Thymus (tissue), 11 donors: Measurements from ENCODE around the gene CTXN1. TPM values are rescaled to one million over a fixed set of nuclear protein-coding genes. Genes with fewer than 3 reads are reported as not detected.

Experiments
- DNase-seq, 9 donors: peaks; one replicate each; pipeline ENCODE4 v3.0.0-alpha.2; 2013; ENCODE audit warnings: low spot score in 9 of 9, low read depth in 6 of 9, missing footprints in 1 of 9
- H3K27ac ChIP-seq, 2 donors: one replicate each; pipeline ENCODE4 v1.5.1; 2013; ENCODE audit warnings: control low read depth in 1 of 2, low read depth in 1 of 2, low read length in 1 of 2, mild to moderate bottlenecking in 1 of 2, moderate library complexity in 1 of 2
- H3K27me3 ChIP-seq, 2 donors: one replicate each; pipeline ENCODE4 v1.5.1; 2013; ENCODE audit warnings: low read length in 1 of 2; ENCODE audit not compliant: control insufficient read depth in 2 of 2, insufficient read depth in 1 of 2
- H3K36me3 ChIP-seq, 2 donors: one replicate each; pipeline ENCODE4 v1.5.1; 2013; ENCODE audit warnings: low read length in 1 of 2, mild to moderate bottlenecking in 1 of 2, moderate library complexity in 1 of 2; ENCODE audit not compliant: control insufficient read depth in 2 of 2, insufficient read depth in 2 of 2
- H3K4me1 ChIP-seq, 2 donors: one replicate each; pipeline ENCODE4 v1.5.1; 2013; ENCODE audit warnings: low read length in 2 of 2; ENCODE audit not compliant: control insufficient read depth in 2 of 2, insufficient read depth in 2 of 2
- H3K4me3 ChIP-seq, 2 donors: one replicate each; pipeline ENCODE4 v1.5.1; 2013; ENCODE audit warnings: low read length in 2 of 2, control low read depth in 1 of 2, mild to moderate bottlenecking in 1 of 2
- H3K9me3 ChIP-seq, 2 donors: one replicate each; pipeline ENCODE4 v1.5.1; 2013; ENCODE audit warnings: low read length in 1 of 2, mild to moderate bottlenecking in 1 of 2; ENCODE audit not compliant: control insufficient read depth in 2 of 2, insufficient read depth in 1 of 2
- WGBS: extraction: QIAGEN DNeasy Blood & Tissue Kit; methylation state at CpG from one replicate; pipeline ENCODE4 v1.1.7; 2013; 5-methylcytosine and 5-hydroxymethylcytosine counted together
- polyA plus RNA-seq: library from polyadenylated mRNA; stranded (reverse); fragments of 200-250 nt; gene quantifications from one replicate; pipeline ENCODE4 v1.2.3, GENCODE V29; 2013
- total RNA-seq: library from RNA; stranded (reverse); fragments of 120-200 nt; gene quantifications from one replicate; pipeline ENCODE4 v1.2.4, GENCODE V29; 2013
- donor health status: healthy.

CTXN1 gene
- total and polyA plus RNA-seq, 2 donors, result 0.33 to 0.82 TPM

DNA sequence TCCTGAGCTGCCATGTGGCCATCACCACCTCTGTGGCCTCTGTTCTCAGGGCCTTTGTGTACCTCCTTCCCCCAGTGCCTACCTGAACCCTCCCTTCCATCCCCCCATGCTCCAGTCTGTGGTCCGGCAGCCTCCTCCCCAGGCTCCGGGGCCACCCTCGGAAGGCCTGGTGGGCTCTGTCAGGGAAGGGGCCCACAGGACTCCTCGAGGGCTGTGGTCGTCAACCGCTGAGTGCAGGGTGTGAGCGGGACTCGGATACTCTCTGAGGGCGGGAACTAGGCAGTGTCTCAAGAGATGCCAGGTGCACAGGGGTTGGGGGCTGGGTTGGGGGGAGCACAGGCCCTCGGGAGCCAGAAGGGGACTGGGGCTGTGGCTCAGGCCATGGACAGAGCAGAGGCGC is 18.4 kb downstream of the CTXN1 start:
- WGBS, result 96% methylated on average over 11 of the region's 11 CpGs
- Histone ChIP-seq H3K4me1 (peaks cover 13 to 23% of the 10 kb centered on the region in 2 donors), H3K9me3 (peaks cover 1 to 5% of the 10 kb centered on the region in 2 donors), H3K36me3 (peaks cover 43 to 58% of the 10 kb centered on the region in 2 donors), H3K27ac (no peak overlapping the region), H3K27me3 (peaks cover 0 to 6% of the 10 kb centered on the region in 2 donors), H3K4me3 (no peak overlapping the region)
- DNase-seq, result no peak

DNA sequence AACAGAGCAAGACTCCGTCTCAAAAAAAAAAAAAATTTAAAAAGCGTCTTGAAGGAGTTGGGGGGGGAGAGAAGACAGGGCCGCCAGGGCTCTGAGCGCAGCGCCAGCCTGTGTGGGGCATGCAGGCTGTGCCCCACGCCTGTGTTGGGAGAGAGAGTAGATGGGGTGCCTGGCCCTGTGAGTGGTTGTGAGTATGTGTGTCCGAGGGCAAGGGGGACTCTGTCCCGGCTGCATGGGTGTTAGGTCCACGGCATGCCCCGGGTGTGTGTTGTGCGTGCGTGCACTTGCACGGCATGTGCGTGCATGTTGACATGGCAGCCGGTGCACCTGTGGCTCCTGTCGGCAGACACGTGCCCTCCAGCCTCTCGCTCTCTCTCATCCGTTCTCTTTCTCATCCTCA is 18.8 kb downstream of the CTXN1 start:
- peaks cover 39 to 54% of the 10 kb centered on the region in 2 donors for H3K36me3 ChIP-seq
- 96% methylated on average over 19 of the region's 19 CpGs for WGBS
- no peak overlapping the region for H3K4me3 ChIP-seq
- peaks cover 0 to 6% of the 10 kb centered on the region in 2 donors for H3K27me3 ChIP-seq
- no peak overlapping the region for H3K27ac ChIP-seq
- no peak for DNase-seq
- peaks cover 0 to 5% of the 10 kb centered on the region in 2 donors for H3K9me3 ChIP-seq
- peaks cover 13 to 25% of the 10 kb centered on the region in 2 donors for H3K4me1 ChIP-seq

DNA sequence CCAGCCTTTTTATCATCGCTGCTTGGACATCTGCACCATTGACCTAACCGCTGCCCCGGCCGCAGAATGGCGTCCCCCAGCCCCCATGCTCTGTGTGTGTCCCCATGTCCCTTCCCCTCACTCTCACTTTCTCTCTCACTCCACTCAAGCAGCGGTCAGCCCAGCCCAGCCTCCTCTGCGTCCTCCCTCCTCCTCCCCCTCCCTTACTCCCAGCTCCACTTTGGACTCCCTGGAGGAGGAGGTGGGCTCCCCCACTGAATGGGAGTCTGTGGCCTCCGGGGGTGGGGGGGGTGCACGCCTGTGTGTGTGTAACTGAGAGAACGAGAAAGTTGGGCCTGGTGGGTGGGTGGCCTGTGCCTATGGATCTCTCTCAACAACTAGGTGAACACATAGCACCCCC is 20.1 kb downstream of the CTXN1 start:
- Histone ChIP-seq H3K9me3 (peaks cover 0 to 5% of the 10 kb centered on the region in 2 donors), H3K27ac (no peak overlapping the region), H3K27me3 (peaks cover 0 to 6% of the 10 kb centered on the region in 2 donors), H3K36me3 (peaks cover 27 to 41% of the 10 kb centered on the region in 2 donors), H3K4me1 (peaks cover 13 to 25% of the 10 kb centered on the region in 2 donors), H3K4me3 (no peak overlapping the region)
- WGBS, result 93% methylated on average over 10 of the region's 10 CpGs
- no peak for DNase-seq

DNA sequence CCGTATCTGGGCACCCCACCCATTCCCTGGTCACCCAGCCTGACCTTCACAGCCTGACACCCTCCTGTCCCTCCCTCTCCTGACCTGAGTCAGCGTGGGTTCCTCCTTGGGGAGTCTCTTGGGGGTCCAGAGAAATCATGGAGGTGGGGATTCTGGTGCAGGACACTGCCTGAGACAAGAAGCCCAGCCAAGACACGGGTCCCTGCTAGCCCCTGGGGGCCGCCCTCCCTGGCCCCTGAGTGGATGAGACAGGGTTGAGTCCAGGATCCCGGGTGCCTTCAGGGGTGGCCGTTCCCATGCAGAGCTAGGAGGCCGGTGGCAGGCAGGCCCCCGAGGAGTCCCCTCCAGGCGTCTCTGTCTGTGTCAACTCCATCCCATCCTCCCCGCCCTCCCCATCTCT is 20.7 kb downstream of the CTXN1 start:
- peaks cover 13 to 25% of the 10 kb centered on the region in 2 donors for H3K4me1 ChIP-seq
- no peak overlapping the region for H3K4me3 ChIP-seq
- DNase-seq, result no peak
- peaks cover 0 to 9% of the 10 kb centered on the region in 2 donors for H3K27me3 ChIP-seq
- peaks cover 21 to 35% of the 10 kb centered on the region in 2 donors for H3K36me3 ChIP-seq
- 91% methylated on average over 10 of the region's 10 CpGs for WGBS
- H3K27ac ChIP-seq, result no peak overlapping the region
- H3K9me3 ChIP-seq, result peaks cover 0 to 5% of the 10 kb centered on the region in 2 donors

DNA sequence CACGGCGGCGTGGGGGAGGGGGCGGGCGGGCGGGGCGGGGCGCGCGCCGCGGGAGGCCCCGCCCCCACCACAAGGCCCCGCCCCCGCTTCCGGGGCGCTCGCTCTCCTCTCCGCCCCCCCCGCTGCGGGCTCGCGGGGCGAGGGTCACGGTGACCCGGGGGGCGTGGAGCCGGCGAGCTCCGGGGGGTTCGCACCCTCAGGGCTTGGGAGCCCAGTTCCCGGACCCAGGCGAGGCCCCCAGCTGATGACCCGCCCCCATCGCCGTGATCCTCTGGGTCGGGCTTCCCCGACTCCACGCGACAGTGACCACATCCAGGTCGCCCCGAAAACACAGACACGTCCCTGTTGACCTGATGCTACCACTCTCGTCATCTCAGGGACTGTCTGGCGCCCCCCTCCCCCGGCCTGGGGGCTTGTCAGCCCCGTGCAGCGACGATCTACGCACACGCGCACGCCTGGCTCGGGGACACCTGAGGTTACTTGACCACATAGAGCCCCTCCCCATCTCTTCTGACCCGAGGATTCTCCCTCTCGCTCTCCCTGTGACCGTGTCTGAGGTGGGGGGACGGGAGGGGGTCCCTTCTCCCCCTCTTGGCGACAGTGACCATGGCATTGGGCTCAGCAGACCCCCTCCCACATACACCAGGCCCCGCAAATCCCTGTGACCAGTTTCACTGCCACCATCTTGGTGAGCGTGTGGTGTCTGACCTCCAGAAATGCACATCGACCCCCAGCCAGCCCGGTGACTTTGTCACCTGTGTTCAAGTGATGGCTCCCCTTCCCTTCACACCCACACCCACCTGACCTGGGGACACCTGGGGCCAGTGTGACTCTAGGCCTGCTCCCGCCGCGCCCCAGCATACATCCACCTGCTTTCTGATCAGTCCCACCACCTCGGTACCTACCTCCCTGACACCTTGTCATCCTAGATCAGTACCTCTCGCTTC is 21.6 kb downstream of the CTXN1 start:
- Histone ChIP-seq H3K27me3 (peaks cover 0 to 9% of the 10 kb centered on the region in 2 donors), H3K9me3 (peaks cover 0 to 5% of the 10 kb centered on the region in 2 donors), H3K36me3 (peaks cover 13 to 26% of the 10 kb centered on the region in 2 donors), H3K4me3 (peak overlapping the region; percentile 59 to 79), H3K27ac (peak overlapping the region; percentile 89 to 95), H3K4me1 (peaks cover 13 to 25% of the 10 kb centered on the region in 2 donors)
- WGBS, result 14% methylated on average over 68 of the region's 68 CpGs
- peak in 3 of 9 donors; percentile 44 to 64 (median 60) for DNase-seq

DNA sequence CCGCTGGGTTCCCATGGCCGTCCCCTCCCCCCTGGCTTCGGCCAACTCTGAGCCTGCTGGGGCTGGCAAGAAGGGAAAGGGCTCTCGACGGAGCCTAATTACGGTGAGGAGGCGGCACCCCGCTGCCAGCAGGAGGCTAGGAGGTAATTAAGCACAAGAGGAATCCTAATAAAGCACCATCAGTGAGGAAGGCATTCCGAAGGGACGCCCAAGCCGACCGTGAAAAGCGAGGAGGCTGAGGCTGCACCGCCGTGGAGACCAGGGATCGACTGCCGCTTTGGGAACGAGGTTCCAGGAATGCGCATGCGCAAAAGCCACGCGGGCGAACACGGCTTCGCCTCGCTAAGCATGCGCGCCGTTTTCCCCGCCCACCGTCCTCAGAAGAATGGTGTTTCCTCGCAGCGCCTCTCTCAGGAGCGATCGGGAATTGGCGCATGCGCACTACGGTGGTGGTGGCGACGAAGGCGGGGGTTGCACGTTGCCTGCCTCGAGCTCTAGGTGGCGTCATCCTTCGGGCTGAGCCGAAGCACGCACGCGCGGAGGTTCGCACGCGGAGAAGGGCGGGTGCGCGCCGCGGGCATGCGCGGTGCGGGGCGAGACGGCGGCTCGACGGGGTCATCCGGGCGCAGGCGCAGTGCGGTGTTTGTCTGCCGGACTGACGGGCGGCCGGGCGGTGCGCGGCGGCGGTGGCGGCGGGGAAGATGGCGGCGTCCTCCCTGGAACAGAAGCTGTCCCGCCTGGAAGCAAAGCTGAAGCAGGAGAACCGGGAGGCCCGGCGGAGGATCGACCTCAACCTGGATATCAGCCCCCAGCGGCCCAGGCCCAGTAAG is 22.5 kb downstream of the CTXN1 start, which contains the start of gene MAP2K7:
Gene MAP2K7, plus strand, starts transcription at position 634 of the 830 bp plus-strand sequence. Its CDS starts 68 bp downstream, at position 702.
- H3K36me3 ChIP-seq, result peaks cover 7 to 22% of the 10 kb centered on the region in 2 donors
- peak; percentile 98 to 100 (median 99) for DNase-seq
- peaks cover 0 to 5% of the 10 kb centered on the region in 2 donors for H3K9me3 ChIP-seq
- peaks cover 13 to 25% of the 10 kb centered on the region in 2 donors for H3K4me1 ChIP-seq
- H3K27ac ChIP-seq, result peak within 1 kb of the TSS; percentile 89 to 95
- peak within 1 kb of the TSS; percentile 59 to 79 for H3K4me3 ChIP-seq
- peaks cover 0 to 9% of the 10 kb centered on the region in 2 donors for H3K27me3 ChIP-seq
- under 1% methylated on average over 89 of the region's 89 CpGs for WGBS

DNA sequence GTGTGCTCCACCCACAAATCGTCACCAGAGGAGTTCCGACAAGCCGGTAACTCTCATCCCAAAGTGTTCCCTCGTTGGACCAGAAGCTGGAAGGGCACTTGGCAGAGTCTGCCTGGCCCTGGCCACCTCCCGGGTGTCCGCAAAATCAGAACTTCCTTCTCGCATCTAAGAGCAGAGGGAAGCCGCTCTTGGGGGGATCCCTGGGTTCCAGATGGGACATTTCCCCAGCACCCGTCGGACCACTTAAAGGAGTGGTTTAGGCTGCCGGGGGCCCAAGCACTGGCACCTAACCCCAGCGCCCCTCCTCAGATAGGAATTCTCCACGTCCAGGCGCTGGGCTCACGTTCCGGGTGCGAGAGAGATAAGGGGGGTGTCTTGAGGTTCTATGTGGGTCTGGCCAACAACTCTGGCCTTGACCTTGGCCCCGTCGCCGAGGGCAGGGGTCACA is 23.1 kb downstream of the CTXN1 start:
- peaks cover 0 to 5% of the 10 kb centered on the region in 2 donors for H3K9me3 ChIP-seq
- H3K36me3 ChIP-seq, result peaks cover 4 to 16% of the 10 kb centered on the region in 2 donors
- H3K4me3 ChIP-seq, result peak overlapping the region; percentile 59 to 63
- 25% methylated on average over 20 of the region's 20 CpGs for WGBS
- peak overlapping the region in 1 of 2 donors; percentile 77 for H3K27ac ChIP-seq
- no peak for DNase-seq
- H3K4me1 ChIP-seq, result peaks cover 13 to 25% of the 10 kb centered on the region in 2 donors
- peaks cover 0 to 9% of the 10 kb centered on the region in 2 donors for H3K27me3 ChIP-seq

DNA sequence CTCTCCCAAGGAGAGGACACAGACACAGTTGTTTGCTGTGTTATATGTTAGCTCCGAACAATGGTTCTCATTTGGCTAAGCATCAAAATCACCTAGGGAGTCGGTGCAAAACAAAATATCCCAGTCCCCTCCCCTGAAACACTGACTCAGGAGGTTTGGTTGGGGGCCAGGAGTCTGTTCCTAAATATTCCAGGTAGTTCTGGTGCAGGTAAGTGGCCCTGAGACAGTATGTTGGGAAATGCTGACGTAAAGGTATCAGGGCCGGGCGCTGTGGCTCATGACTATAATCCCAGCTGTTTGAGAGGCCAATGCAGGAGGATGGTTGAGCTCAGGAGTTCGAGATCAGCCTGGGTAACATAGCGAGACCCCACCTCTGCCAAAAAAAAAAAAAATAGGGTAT is 24.6 kb downstream of the CTXN1 start:
- Histone ChIP-seq H3K36me3 (peaks cover 4 to 7% of the 10 kb centered on the region in 2 donors), H3K4me3 (no peak overlapping the region), H3K4me1 (peaks cover 13 to 23% of the 10 kb centered on the region in 2 donors), H3K27me3 (peaks cover 0 to 9% of the 10 kb centered on the region in 2 donors), H3K27ac (no peak overlapping the region), H3K9me3 (peaks cover 0 to 5% of the 10 kb centered on the region in 2 donors)
- WGBS, result 96% methylated on average over 7 of the region's 7 CpGs
- no peak for DNase-seq
